SU-DHL-6 (cell line): ENCODE data around the gene STXBP5.

Source experiments
- H2AFZ ChIP-seq: fragments of 200-600 bp; sonication (generic); 2 replicates; pipeline ENCODE4 v1.6.1; 2014; ENCODE audit warnings: low read depth, mild to moderate bottlenecking, moderate library complexity, mixed read lengths, antibody characterized with exemption, low read length; ENCODE audit not compliant: severe bottlenecking
- H3F3A ChIP-seq: fragments of 200-600 bp; shearing (Covaris generic); 2 replicates; pipeline ENCODE4 v1.6.0; 2016; ENCODE audit warnings: antibody characterized with exemption, mild to moderate bottlenecking; ENCODE audit not compliant: insufficient read depth
- H3K27ac ChIP-seq: fragments of 200-600 bp; sonication (generic); 2 replicates; pipeline ENCODE4 v1.5.1; 2016; ENCODE audit warnings: low read depth, mild to moderate bottlenecking, low read length, moderate library complexity, mixed read lengths
- H3K27me3 ChIP-seq: fragments of 200-600 bp; sonication (generic), shearing (Covaris generic); 2 replicates; pipeline ENCODE4 v1.6.0; 2014; ENCODE audit warnings: mild to moderate bottlenecking, low read length
- H3K36me3 ChIP-seq: fragments of 200-600 bp; sonication (generic); 2 replicates; pipeline ENCODE4 v1.6.1; 2014; ENCODE audit warnings: mild to moderate bottlenecking, low read length, mixed read lengths
- H3K4me2 ChIP-seq: fragments of 300-600, 200-600 bp; shearing (Covaris generic), sonication (generic); 2 replicates; pipeline ENCODE4 v1.6.0; 2014; ENCODE audit warnings: low read length, low read depth, mild to moderate bottlenecking; ENCODE audit not compliant: poor library complexity, severe bottlenecking
- H3K4me3 ChIP-seq: fragments of 200-600 bp; sonication (generic); 2 replicates; pipeline ENCODE4 v1.5.1; 2014; ENCODE audit warnings: antibody characterized with exemption, low read length, mild to moderate bottlenecking, mixed read lengths; ENCODE audit not compliant: insufficient read depth, poor library complexity, severe bottlenecking
- H3K79me2 ChIP-seq: fragments of 200-600 bp; sonication (generic); 2 replicates; pipeline ENCODE4 v1.6.1; 2014; ENCODE audit warnings: mild to moderate bottlenecking, low read length, moderate library complexity; ENCODE audit not compliant: insufficient read depth
- H3K9ac ChIP-seq: fragments of 200-600 bp; sonication (generic); 2 replicates; pipeline ENCODE4 v1.7.0; 2014; ENCODE audit warnings: mild to moderate bottlenecking, low read length
- H3K9me2 ChIP-seq: fragments of 200-600 bp; sonication (generic); replicated peaks from 2 replicates; pipeline ENCODE4 v1.6.1; 2014; ENCODE audit warnings: low read length; ENCODE audit not compliant: insufficient read depth
- H3K9me3 ChIP-seq: fragments of 200-600 bp; sonication (generic); 2 replicates; pipeline ENCODE4 v1.6.1; 2014; ENCODE audit warnings: low read length, mixed read lengths; ENCODE audit not compliant: insufficient read depth
- H4K20me1 ChIP-seq: fragments of 200-600 bp; sonication (generic); 2 replicates; pipeline ENCODE4 v1.6.1; 2014; ENCODE audit warnings: low read depth, mild to moderate bottlenecking, antibody characterized with exemption, low read length, moderate library complexity, mixed read lengths
- EZH2phosphoT487 ChIP-seq: fragments of 200-600 bp; sonication (generic), shearing (Covaris generic); conservative IDR thresholded peaks from 2 replicates; pipeline ENCODE4 v1.6.1; 2018; ENCODE audit warnings: mild to moderate bottlenecking, antibody characterized with exemption, low read length, moderate library complexity, mixed read lengths
- TF ChIP-seq, protein P1 (sequence below): fragments of 200-600 bp; sonication (generic); IDR thresholded peaks from one replicate; pipeline ENCODE4 v1.5.1; 2017; ENCODE audit warnings: antibody characterized with exemption, mild to moderate bottlenecking, low read length, moderate library complexity; ENCODE audit not compliant: insufficient read depth, poor library complexity, severe bottlenecking

Gene STXBP5

GRCh38 chr6:147217840-147218404 is 13.7 kb downstream of the STXBP5 start:
- H3K36me3 ChIP-seq: peaks cover 6% of the 10 kb centered on the region; the same call in 1 of the 2 replicates
- H3K9ac ChIP-seq: no peak overlapping the region
- H4K20me1 ChIP-seq: no peaks in the 10 kb centered on the region; the same call in 1 of the 2 replicates
- no peak overlapping the region for H2AFZ ChIP-seq
- H3K79me2 ChIP-seq: peaks cover 19% of the 10 kb centered on the region
- no peaks in the 10 kb centered on the region for H3K9me3 ChIP-seq
- TF ChIP-seq EZH2phosphoT487: no peak
- H3F3A ChIP-seq: peaks cover 3% of the 10 kb centered on the region; the same call in 1 of the 2 replicates
- no peak overlapping the region for H3K4me2 ChIP-seq
- no peak overlapping the region for H3K27ac ChIP-seq
- H3K27me3 ChIP-seq: no peaks in the 10 kb centered on the region
- no peaks in the 10 kb centered on the region for H3K9me2 ChIP-seq
- no peak overlapping the region for H3K4me3 ChIP-seq

DNA sequence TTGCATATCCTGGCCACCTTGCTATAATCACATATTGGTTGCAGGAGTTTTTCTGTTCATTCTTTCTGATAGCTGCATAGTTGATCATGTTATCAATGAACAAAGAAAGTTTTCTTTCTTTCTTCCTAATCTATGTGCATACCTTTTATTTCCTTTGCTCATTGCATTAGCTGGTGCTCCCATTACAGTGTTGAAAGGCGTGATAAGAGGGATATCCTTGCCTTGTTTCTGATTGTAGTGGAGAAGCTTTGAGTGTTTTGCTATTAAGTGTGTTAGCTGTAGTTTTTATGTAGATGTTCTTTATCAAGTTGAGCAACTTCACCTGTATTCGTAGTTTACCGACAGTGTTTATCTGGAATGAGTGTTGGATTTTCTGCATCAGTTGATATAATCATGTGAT is 14.6 kb downstream of the STXBP5 start:
- Histone ChIP-seq H3K9me2 (no peaks in the 10 kb centered on the region), H3K79me2 (peaks cover 19% of the 10 kb centered on the region), H3K4me3 (no peak overlapping the region), H3K9ac (no peak overlapping the region), H3K36me3 (peaks cover 6% of the 10 kb centered on the region; the same call in 1 of the 2 replicates), H4K20me1 (no peaks in the 10 kb centered on the region; the same call in 1 of the 2 replicates), H3K27me3 (no peaks in the 10 kb centered on the region), H3K4me2 (no peak overlapping the region), H3K27ac (no peak overlapping the region), H3K9me3 (no peaks in the 10 kb centered on the region), H2AFZ (no peak overlapping the region), H3F3A (peaks cover 3% of the 10 kb centered on the region; the same call in 1 of the 2 replicates)
- no peak for TF ChIP-seq EZH2phosphoT487
- TF ChIP-seq, protein P1, sequence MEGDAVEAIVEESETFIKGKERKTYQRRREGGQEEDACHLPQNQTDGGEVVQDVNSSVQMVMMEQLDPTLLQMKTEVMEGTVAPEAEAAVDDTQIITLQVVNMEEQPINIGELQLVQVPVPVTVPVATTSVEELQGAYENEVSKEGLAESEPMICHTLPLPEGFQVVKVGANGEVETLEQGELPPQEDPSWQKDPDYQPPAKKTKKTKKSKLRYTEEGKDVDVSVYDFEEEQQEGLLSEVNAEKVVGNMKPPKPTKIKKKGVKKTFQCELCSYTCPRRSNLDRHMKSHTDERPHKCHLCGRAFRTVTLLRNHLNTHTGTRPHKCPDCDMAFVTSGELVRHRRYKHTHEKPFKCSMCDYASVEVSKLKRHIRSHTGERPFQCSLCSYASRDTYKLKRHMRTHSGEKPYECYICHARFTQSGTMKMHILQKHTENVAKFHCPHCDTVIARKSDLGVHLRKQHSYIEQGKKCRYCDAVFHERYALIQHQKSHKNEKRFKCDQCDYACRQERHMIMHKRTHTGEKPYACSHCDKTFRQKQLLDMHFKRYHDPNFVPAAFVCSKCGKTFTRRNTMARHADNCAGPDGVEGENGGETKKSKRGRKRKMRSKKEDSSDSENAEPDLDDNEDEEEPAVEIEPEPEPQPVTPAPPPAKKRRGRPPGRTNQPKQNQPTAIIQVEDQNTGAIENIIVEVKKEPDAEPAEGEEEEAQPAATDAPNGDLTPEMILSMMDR: no peak

GRCh38 chr6:147219463-147219862 is 15.2 kb downstream of the STXBP5 start:
- TF ChIP-seq EZH2phosphoT487: no peak
- TF ChIP-seq, protein P1: no peak

GRCh38 chr6:147220345-147220744 is 16.1 kb downstream of the STXBP5 start:
- TF ChIP-seq EZH2phosphoT487: no peak
- TF ChIP-seq, protein P1: no peak
- H3K27ac ChIP-seq: no peak overlapping the region
- peaks cover 3% of the 10 kb centered on the region; the same call in 1 of the 2 replicates for H3F3A ChIP-seq
- H3K36me3 ChIP-seq: 0 out of 2 replicates have a peak, but pooled peaks cover 2% of the 10 kb centered on the region
- H3K4me2 ChIP-seq: no peak overlapping the region
- H3K79me2 ChIP-seq: peaks cover 19% of the 10 kb centered on the region
- no peak overlapping the region for H2AFZ ChIP-seq
- H3K9ac ChIP-seq: no peak overlapping the region
- H3K4me3 ChIP-seq: no peak overlapping the region
- no peaks in the 10 kb centered on the region for H3K27me3 ChIP-seq
- no peaks in the 10 kb centered on the region for H3K9me2 ChIP-seq
- no peaks in the 10 kb centered on the region for H3K9me3 ChIP-seq
- no peaks in the 10 kb centered on the region; the same call in 1 of the 2 replicates for H4K20me1 ChIP-seq

More at GRCh38 chr6:147219463-147219862, 15.2 kb downstream of the STXBP5 start:
- Histone ChIP-seq H3K27me3 (no peaks in the 10 kb centered on the region), H3K36me3 (0 out of 2 replicates have a peak, but pooled peaks cover 2% of the 10 kb centered on the region), H2AFZ (no peak overlapping the region), H3K9me3 (no peaks in the 10 kb centered on the region), H4K20me1 (no peaks in the 10 kb centered on the region; the same call in 1 of the 2 replicates), H3K79me2 (peaks cover 19% of the 10 kb centered on the region), H3F3A (peaks cover 3% of the 10 kb centered on the region; the same call in 1 of the 2 replicates), H3K4me3 (no peak overlapping the region), H3K4me2 (no peak overlapping the region), H3K9me2 (no peaks in the 10 kb centered on the region), H3K27ac (no peak overlapping the region), H3K9ac (no peak overlapping the region)
